HL-60 (cell line): ENCODE data around the gene DHDDS.

Source experiments
- DNase-seq, 2 experiments: peaks; one replicate each; pipeline ENCODE4 v3.0.0-alpha.2; 2010 to 2020; ENCODE audit warnings: low read depth in 1 of 2, low spot score in 1 of 2
- H3K27ac ChIP-seq: fragments of 250-450 bp; sonication (Bioruptor Pico); replicated peaks from 2 replicates; pipeline ENCODE4 v1.5.1; 2020; ENCODE audit warnings: mild to moderate bottlenecking, moderate library complexity
- H3K27me3 ChIP-seq: fragments of 250-450 bp; sonication (Bioruptor Pico); 2 replicates; pipeline ENCODE4 v1.5.1; 2021; ENCODE audit warnings: mild to moderate bottlenecking, moderate library complexity; ENCODE audit not compliant: insufficient read depth, poor library complexity, severe bottlenecking
- H3K4me3 ChIP-seq: replicated peaks from 2 replicates; pipeline ENCODE4 v1.5.1; 2011; ENCODE audit warnings: mild to moderate bottlenecking, control low read depth, low read length; ENCODE audit not compliant: insufficient read depth
- GABPA ChIP-seq: IDR thresholded peaks from 2 replicates; pipeline ENCODE4 v1.6.1; 2012; ENCODE audit warnings: low read depth
- POLR2AphosphoS5 ChIP-seq: IDR thresholded peaks from 2 replicates; pipeline ENCODE4 v1.6.1; 2012; ENCODE audit warnings: low read depth
- SPI1 ChIP-seq: IDR thresholded peaks from 2 replicates; pipeline ENCODE4 v1.6.1; 2012; ENCODE audit warnings: low read depth, mild to moderate bottlenecking, borderline replicate concordance
- TF ChIP-seq, protein P1 (sequence below): IDR thresholded peaks from 2 replicates; pipeline ENCODE4 v1.6.1; 2012; ENCODE audit warnings: low read depth; ENCODE audit not compliant: insufficient replicate concordance
- TF ChIP-seq, protein P2 (sequence below): IDR thresholded peaks from one replicate; pipeline ENCODE4 v1.5.1; 2011; ENCODE audit warnings: low read length, control low read depth, inconsistent platforms; ENCODE audit not compliant: insufficient read depth

DHDDS gene

GRCh38 chr1:26483980-26484379 lies 51.9 kb downstream of the DHDDS start:
- TF ChIP-seq, protein P1, sequence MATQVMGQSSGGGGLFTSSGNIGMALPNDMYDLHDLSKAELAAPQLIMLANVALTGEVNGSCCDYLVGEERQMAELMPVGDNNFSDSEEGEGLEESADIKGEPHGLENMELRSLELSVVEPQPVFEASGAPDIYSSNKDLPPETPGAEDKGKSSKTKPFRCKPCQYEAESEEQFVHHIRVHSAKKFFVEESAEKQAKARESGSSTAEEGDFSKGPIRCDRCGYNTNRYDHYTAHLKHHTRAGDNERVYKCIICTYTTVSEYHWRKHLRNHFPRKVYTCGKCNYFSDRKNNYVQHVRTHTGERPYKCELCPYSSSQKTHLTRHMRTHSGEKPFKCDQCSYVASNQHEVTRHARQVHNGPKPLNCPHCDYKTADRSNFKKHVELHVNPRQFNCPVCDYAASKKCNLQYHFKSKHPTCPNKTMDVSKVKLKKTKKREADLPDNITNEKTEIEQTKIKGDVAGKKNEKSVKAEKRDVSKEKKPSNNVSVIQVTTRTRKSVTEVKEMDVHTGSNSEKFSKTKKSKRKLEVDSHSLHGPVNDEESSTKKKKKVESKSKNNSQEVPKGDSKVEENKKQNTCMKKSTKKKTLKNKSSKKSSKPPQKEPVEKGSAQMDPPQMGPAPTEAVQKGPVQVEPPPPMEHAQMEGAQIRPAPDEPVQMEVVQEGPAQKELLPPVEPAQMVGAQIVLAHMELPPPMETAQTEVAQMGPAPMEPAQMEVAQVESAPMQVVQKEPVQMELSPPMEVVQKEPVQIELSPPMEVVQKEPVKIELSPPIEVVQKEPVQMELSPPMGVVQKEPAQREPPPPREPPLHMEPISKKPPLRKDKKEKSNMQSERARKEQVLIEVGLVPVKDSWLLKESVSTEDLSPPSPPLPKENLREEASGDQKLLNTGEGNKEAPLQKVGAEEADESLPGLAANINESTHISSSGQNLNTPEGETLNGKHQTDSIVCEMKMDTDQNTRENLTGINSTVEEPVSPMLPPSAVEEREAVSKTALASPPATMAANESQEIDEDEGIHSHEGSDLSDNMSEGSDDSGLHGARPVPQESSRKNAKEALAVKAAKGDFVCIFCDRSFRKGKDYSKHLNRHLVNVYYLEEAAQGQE, result no peak
- TF ChIP-seq, protein P2, sequence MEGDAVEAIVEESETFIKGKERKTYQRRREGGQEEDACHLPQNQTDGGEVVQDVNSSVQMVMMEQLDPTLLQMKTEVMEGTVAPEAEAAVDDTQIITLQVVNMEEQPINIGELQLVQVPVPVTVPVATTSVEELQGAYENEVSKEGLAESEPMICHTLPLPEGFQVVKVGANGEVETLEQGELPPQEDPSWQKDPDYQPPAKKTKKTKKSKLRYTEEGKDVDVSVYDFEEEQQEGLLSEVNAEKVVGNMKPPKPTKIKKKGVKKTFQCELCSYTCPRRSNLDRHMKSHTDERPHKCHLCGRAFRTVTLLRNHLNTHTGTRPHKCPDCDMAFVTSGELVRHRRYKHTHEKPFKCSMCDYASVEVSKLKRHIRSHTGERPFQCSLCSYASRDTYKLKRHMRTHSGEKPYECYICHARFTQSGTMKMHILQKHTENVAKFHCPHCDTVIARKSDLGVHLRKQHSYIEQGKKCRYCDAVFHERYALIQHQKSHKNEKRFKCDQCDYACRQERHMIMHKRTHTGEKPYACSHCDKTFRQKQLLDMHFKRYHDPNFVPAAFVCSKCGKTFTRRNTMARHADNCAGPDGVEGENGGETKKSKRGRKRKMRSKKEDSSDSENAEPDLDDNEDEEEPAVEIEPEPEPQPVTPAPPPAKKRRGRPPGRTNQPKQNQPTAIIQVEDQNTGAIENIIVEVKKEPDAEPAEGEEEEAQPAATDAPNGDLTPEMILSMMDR, result no peak
- TF ChIP-seq POLR2AphosphoS5, result no peak
- TF ChIP-seq GABPA, result no peak
- no peak for TF ChIP-seq SPI1
- DNase-seq, result no peak
- Histone ChIP-seq H3K27ac (no peak overlapping the region), H3K27me3 (no peaks in the 10 kb centered on the region), H3K4me3 (no peak overlapping the region)

DNA sequence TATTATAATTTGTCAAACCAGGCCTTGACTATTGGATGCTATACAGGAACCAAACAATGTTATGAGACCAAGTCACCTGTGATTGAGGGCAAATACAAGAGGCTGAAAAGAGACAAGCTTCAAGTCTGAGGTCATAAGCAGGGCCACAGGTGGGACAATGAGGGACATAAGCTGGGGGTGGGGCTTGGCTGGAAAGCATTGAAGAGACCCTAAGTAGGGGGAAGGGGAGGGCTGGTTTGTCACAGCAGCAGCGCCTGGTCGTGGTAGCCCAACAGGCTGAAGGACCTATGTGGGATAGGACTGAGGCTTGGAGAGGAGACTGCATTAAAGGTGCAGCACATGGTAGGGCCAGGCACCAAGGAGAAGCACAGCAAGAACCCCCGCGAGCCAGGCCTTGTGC lies 58.0 kb downstream of the DHDDS start:
- no peak overlapping the region for H3K4me3 ChIP-seq
- TF ChIP-seq GABPA (no peak), SPI1 (no peak), POLR2AphosphoS5 (no peak)
- TF ChIP-seq, protein P2, result no peak
- TF ChIP-seq, protein P1, result no peak
- no peak for DNase-seq
- H3K27me3 ChIP-seq, result no peaks in the 10 kb centered on the region
- H3K27ac ChIP-seq, result no peak overlapping the region

GRCh38 chr1:26493267-26493666 lies 61.1 kb downstream of the DHDDS start:
- H3K27me3 ChIP-seq, result no peaks in the 10 kb centered on the region
- H3K4me3 ChIP-seq, result no peak overlapping the region
- no peak for DNase-seq
- H3K27ac ChIP-seq, result no peak overlapping the region
- TF ChIP-seq GABPA (no peak), POLR2AphosphoS5 (no peak), SPI1 (no peak)
- TF ChIP-seq, protein P1, result no peak
- TF ChIP-seq, protein P2, result no peak
